NCI-H1694 treated with DMSO at 0.1 percent for 48 hours (cell line): Measurements from ENCODE around the gene CMTM3.
"Not testable (repeated sequence)": the region's sequence is repeated elsewhere in the genome, so short reads cannot be mapped to it uniquely, and the experiment has no call there.

Experiments
- DNase-seq: peaks from one replicate; lab custom pipeline; 2025; lab: John Stamatoyannopoulos, UW

Gene CMTM3

GRCh38 chr16:66585481-66586239, 18.8 kb upstream of the CMTM3 start:
- no peak for DNase-seq

GRCh38 chr16:66587881-66588600, 16.5 kb upstream of the CMTM3 start:
- DNase-seq = no peak

GRCh38 chr16:66588981-66589713, 15.4 kb upstream of the CMTM3 start:
- no peak for DNase-seq

GRCh38 chr16:66590322-66590721, 14.2 kb upstream of the CMTM3 start:
- no peak for DNase-seq

GRCh38 chr16:66591018-66591417, 13.5 kb upstream of the CMTM3 start:
- DNase-seq = no peak

GRCh38 chr16:66592241-66592640, 12.3 kb upstream of the CMTM3 start:
- DNase-seq = no peak

GRCh38 chr16:66592814-66593213, 11.7 kb upstream of the CMTM3 start:
- no peak for DNase-seq

GRCh38 chr16:66594739-66595138, 9.8 kb upstream of the CMTM3 start:
- DNase-seq = no peak

- not testable (repeated sequence) for DNase-seq
Observed at GRCh38 chr16:66596559-66596958, 7.9 kb upstream of the CMTM3 start.

GRCh38 chr16:66596986-66597848, 7.3 kb upstream of the CMTM3 start:
- no peak for DNase-seq

- DNase-seq = no peak
Observed at GRCh38 chr16:66598111-66598510, 6.4 kb upstream of the CMTM3 start.

GRCh38 chr16:66599726-66600125, 4.8 kb upstream of the CMTM3 start:
- no peak for DNase-seq

- DNase-seq = no peak
Observed at GRCh38 chr16:66600477-66600876, 4.0 kb upstream of the CMTM3 start.

- DNase-seq = no peak
Observed at GRCh38 chr16:66601471-66601870, 3.0 kb upstream of the CMTM3 start.

GRCh38 chr16:66603537-66604375, 748 bp upstream of the CMTM3 start:
- peak; percentile 48 for DNase-seq

- DNase-seq = no peak
Observed at GRCh38 chr16:66605177-66605978, 874 bp downstream of the CMTM3 start.

- no peak for DNase-seq
Observed at GRCh38 chr16:66605979-66606751, 1.7 kb downstream of the CMTM3 start.

GRCh38 chr16:66608241-66609138, 4.0 kb downstream of the CMTM3 start:
- DNase-seq = peak; percentile 54
